GM18508 (cell line): ENCODE results near the gene CNTNAP2.
"Not testable (repeated sequence)": the region's sequence is repeated elsewhere in the genome, so short reads cannot be mapped to it uniquely, and the experiment has no call there.

Source experiments
- ATAC-seq: cut with Tn5 transposase; IDR thresholded peaks from one replicate; pipeline ENCODE4 v1.9.1; 2021; ENCODE audit warnings: moderate number of reproducible peaks; ENCODE audit not compliant: insufficient read depth, unreplicated experiment

The CNTNAP2 gene

DNA sequence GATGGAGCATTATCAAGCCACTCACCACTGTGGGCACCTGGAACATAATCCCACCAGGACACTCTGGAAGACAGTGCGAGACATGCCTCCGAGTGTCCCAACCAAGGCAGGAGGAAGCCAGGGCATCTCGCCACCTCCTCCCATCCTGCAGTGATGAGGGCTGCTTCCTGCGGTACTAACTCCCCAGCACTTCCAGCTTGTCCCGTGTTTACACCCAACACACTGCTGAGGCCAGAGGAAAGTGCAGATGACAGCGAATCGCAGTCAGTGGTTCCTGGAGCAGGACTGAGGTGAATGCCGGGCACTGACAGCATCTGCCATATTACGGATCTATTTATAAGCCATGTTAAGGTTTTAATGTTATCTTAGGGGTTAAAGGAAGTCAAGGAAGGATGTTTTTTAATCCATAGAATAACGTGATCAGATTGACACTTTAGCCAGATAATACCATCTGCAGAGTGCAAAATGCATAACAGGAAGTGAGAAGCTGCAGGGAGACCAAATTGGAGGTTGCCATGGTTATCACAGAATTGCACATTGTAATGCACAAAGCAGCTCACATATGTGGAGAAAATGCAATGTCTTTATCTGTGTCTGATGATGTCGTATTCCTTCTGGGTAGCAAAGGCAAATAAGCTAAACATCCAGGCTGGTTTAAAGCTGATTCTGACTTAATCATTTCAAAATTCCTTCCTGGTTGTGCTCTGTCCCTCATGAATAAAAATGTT, 2159.9 kb downstream of the CNTNAP2 start:
- no peak for ATAC-seq

DNA sequence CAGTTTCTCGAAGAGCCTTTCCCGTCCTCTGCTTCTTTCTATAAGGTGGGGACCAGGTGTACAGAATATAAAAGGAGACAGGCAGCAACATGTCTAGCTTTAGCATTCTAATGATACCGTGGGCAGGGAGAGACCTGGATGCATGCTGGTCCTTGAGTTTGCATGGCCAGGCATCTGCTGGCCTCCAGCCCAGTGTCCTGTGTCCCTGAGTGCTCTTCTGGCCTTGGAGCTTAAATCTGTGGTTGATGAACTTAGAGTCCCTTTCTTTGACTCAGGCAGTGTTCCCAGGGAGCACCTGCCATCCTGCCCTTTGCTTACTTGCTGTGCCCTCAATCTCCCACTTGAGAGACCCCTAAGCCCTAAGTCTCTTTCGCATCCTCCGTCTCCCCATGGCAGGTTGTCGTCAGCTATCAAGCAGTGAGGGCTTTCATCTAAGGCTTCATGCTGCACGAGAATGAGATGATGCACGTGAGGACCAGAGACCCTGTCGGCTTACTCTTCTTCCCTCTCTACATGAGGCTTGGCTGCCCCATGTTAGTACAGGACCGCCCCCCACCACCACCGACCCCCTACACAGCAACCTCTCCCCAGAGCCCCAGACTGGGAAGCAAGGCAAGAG, 2160.6 kb downstream of the CNTNAP2 start:
- ATAC-seq: no peak

DNA sequence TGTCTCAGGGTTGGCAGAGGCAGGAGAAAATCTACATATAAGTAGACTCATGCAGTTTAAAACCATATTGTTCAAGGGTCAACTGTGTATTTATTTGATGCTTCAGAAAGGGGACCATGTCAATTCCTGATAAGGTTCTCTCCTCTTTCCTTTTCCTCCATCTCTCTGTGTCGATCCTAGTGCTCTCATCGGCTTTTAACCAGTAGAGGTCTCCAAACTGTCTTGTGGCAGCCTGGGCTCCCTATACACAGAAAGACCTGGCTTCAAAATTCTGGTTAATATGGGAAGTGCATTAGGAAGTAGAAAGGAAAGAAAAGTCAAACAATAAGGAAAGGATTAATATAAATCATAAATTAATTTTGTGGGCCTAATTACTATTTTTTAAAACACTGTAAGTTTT, 2169.5 kb downstream of the CNTNAP2 start:
- ATAC-seq: no peak

DNA sequence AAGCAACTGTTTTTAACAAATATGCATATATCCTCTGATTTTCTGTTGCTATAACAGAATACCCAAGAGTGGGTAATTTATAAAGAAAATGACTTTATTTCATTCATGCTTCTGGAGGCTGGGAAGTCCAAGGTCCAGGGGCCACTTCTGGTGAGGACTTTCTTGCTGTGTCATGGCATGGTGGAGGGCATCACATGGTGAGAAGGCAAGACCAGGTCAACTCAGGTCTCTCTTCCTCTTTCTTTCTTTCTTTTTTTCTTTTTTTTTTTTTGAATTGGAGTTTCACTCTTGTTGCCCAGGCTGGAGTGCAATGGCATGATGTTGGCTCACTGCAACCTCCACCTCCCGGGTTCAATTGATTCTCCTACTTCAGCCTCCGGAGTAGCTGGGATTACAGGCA, 2170.9 kb downstream of the CNTNAP2 start:
- no peak for ATAC-seq

DNA sequence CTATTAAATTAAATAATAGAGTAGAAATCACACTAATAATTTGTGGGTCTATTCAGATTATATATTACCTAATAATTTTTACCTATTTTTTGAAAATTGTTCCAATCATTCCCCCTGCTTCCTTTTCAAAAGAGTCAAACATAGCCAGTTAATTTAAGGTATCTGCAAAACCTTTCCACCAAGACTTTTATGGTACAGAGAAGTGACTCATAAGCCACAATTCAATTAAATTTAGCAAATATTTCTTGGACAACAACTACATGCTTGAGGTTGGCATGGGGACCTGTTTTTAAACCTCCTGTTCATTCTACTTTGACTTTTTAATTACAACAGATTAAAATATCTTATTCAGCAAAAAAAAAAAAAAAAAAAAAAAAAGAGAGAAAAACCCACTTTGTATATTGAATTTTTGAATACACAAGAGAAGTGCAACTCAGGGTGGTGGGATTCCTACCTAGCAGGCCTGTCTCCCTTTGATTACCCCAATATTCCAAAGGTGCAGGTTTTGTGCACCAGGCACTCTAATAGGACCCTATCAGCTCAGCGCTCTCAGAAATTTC, 2172.1 kb downstream of the CNTNAP2 start:
- ATAC-seq: no peak

DNA sequence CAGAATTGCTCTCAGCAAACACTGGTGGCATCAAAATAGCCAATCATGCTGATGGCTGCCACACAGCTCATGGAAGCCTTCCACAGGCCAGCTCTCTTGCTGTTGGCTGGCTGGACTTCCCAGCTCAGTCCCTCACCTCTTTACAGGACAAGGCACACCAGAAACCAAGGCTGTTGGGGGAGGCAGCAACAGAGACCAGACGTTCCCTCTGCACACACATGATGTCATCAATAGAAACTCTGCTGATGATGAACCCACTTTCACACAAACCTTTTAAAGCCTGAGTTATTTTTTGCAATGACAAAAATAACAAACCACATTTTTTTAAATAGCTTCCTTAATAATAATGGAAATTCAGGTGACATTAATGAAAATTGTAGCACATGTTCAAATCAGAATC, 2173.0 kb downstream of the CNTNAP2 start:
- ATAC-seq: no peak

DNA sequence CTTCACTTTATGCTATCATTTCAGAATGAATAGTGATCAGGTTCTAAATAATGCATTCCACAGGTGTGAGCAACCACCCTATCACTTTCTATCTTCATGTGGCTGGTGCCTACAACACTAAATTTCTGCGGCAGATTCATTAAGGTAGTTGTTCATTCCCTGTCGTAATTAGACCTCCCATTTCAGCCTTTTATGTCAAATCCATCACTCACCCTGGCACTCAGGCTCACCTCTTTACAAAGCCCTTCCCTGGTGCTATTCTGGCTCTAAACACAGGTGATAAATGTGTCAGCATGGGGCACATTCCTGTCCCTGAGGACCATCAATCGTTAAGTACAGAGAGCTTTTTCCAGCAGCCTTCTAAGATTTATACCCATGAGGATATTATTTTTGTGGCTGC, 2173.9 kb downstream of the CNTNAP2 start:
- no peak for ATAC-seq

DNA sequence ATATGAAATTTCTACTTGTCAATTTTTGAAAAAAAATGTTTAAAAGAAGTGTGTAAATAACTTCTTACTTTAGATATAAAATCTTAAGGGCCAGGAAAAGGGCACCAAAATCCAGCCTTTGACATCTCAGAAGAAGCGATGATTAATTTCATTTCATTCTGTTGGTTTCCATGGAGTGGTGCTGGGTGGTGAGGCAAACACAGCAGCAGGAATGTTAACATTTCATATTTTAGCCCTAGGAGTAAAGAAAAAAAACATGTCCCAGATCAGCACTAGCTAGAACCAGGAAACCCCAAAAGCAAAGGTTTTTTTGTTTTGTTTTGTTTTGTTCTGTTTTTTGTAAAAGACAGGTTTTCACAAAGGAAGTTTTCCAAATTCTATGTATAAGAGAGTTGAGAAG, 2175.2 kb downstream of the CNTNAP2 start:
- ATAC-seq: no peak

DNA sequence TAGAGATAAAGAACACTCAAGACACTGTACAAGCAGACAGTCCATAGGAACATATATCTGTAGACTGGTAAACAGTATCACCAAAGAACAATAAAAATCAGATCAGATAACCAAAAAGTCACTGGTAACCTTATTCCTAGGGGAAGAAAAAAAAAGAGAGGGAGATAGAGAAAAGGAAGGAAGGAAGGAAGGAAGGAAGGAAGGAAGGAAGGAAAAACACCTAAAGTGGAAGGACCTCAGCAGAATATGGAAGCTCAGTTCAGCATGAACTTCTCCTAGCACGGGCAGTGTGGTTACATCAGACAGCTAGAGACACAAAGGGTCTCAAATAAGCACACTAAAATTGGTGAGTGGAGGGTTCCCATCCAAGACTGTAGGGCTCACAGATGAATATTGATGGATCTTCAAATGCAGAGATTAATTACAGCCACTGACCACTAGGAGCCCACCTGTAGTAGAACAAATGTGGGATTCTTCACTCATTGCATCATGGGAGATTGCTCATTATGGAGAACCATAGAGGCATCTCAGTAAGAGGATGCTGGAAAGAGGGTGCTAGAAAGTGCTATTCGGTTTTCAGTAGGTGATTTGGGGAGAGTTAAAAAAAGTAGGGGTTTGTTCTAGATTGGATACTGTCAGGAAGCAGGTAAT, 2180.5 kb downstream of the CNTNAP2 start:
- no peak for ATAC-seq

DNA sequence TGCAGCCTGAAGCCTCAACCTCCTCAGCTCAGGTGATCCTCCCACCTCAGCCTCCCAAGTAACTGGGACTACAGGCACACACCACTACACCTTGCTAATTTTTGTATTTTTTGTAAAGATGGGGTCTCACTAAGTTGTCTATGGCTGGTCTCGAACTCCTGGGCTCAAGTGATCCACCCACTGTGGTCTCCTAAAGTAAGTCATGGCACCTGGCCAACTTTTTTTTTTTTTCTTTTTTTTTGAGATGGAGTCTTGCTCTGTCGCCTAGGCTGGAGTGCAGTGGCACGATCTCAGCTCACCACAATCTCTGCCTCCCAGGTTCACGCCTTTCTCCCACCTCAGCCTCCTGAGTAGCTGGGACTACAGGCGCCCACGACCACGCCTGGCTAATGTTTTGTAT, 2182.2 kb downstream of the CNTNAP2 start:
- not testable (repeated sequence) for ATAC-seq

DNA sequence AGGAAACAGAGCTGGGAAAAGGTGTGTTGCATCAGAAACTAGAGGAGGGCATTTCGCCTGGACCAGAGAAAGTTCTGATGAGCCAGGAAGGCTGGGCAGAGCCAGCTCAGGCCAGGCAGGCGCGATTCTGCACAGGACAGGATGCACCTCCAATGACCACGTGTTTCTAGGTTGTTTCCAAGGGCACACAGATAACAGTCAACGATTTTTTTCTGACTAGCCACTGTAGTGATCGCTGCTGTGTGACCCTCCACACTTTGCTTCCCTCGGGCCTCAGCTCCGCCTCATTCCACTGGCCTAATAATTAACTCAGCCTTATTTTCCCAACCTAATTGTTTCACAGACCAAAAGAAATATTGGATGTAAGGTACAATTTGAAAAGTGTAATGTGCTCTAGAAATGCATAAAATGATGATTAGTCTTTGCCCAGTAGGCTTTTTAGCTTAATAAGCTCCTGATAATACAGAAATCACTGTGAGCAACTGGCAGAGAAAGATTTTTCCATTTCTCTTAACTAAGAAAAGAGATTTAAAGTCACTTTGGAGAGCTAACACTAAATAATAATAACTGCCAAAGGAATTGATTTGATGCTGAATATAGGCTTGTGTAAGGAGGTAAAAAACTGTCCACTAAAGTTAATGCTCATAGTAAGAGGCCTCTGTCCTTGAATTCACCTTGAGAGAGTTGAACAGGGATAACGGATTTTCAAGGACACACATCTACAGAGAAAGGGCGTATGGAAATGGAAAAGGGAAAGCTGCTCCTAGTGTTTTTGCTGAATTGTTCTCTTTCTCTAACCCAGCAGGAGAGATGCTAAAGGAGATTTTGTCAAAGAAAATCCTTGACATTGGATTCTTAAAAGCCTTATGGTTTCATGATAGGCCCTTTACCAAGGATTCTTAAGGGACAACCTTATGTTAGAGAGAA, 2183.0 kb downstream of the CNTNAP2 start:
- no peak for ATAC-seq

DNA sequence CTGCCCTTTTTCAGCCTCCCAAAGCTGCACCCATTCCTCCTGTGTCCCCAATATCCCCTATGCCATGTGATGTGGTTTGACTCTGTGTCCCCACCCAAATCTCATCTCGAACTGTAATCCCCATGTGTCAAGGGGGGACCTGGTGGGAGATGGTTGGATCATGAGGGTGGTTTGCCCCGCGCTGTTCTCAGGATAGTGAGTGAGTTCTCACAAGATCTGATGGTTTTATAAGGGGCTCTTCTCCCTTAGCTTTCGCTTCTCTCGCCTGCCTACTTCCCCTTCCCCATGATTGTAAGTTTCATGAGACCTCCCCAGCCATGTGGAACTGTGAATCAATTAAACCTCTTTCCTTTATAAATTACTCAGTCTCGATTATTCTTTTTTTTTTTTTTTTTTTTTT, 2185.8 kb downstream of the CNTNAP2 start:
- ATAC-seq: not testable (repeated sequence)

DNA sequence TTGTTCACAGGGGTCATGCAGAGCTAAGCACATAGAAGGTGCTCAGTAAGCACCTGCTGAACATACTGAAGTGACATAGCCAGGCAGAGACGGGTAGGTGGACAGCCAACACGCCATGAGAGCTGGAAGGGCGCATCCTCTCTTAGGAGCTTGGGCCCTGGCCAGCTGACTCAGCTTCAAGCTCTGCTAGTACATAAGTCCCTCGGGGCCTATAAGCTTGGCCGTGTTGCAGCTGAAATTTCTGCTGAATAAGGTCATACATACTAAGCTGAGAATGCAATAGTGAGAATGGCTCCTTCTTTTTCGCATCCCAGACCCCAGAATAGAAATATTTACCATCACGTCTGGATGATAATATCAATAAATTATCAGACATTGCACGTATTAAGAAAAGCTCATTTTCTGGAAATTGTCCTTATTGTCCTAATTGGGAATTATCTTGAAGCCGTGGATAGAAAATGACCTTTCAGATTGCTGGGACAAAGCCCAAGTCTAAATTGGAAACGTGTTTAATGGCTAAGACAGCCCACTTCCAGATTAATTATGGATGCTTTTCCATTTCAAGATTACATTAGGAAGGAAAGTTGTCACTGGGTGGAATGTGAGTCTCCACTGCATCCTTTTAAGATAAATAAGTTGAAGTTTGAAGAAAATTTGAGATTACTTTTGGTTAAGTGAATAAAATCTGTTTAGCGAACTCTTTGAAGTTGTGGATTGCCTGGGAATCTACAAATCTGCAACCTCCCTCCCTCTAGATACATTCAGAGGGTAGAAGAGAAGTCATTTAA, 2186.9 kb downstream of the CNTNAP2 start:
- ATAC-seq: no peak

DNA sequence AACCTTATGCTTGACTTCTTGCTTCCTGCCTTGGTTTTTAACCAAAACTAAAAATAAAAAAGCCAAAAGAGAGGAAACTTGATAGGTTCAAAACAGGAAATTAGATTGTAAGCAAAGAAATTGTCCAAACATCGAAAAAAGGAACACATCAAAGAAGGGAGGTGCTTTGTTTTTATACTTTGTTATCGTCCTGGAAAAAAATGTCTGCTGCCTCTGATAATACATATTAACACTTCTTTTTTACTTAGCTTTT, 2187.4 kb downstream of the CNTNAP2 start:
- ATAC-seq: no peak

DNA sequence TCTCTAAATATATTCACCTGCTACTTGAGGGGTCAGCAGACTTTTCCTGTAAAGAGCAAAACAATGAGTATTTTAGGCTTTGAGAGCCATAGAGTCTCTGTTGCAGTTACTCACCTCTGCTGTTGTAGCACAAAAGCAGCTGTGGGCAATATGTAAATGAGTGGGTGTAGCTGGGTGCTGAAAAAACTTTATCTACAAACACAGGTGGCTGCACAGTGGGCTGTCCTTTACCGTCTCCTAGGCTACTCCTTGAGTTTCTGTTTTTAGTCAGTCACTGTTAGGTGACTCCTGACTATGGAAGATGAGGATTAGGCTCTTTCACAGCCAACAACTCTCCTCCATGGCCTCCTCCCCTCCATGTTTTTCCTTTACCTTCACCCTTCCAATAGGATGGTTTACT, 2187.9 kb downstream of the CNTNAP2 start:
- no peak for ATAC-seq

DNA sequence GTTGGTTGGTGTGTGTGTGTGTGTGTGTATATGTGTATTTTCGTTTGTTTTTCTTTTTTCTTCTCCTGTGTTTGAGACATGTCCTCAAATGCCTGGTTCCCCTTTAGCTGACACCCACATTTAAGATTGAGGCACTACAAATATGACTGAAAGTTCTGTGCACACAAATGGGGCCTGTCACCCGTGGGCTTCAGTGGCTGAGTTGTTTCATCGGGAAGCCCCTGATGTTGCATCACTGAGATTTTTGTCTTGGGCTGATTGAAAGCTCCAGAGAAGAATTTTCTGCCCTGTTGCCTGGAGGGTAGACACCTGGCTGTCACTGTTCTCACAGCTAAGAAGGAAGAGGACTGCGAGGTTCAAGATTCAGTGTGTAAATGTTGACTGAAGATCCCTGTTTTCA, 2190.2 kb downstream of the CNTNAP2 start:
- ATAC-seq: no peak

DNA sequence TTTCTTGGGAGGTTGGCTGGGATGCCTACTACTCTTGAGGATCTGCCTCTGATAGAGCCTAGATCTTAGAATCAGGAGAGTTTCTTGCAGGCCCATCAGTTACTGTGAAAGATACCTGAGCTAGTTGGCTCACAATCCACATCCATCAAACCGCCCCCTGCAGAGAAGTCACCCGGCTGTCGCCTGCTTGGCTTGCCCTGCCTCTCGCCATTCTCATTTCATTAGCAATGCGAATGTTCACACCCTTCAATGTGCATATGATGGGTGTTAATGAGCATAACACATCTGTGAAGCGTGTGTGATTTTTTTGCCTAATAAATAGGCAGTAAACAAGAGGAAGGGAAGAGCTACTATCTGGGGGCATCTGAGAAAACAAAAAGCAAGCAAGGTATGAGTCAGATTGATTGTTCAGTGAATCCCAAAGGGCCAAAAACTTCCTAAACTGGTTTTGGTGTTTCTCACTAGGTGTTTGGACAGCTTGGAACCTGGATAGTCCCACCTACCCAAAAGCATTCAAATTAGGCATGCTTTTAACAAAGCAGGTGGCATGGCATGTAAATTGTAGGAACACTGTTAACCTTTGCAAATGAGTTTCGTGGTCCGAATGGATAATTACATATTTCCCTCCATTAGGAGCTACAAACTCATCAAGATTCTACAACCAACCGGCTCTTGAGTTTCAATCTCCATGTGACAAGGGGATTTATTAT, 2201.7 kb downstream of the CNTNAP2 start:
- ATAC-seq: no peak

DNA sequence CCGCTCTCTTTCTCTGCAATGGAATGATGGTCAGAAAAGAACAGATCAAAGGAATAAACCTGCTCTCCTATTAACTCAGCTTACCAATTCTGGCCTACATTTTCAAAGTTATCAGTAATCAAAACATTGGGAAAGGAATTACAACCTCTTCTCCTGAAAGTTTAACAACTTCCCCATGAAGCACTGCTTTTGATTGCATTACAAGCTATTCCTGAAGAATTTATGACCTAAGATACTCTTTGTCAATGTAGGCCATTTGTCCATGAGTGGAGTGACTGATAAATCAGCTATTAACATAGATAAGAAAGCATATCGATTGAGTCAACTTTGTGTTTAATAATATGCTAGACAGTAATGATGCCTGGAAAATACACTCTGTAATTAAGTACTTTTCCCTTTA, 2202.2 kb downstream of the CNTNAP2 start:
- ATAC-seq: no peak

DNA sequence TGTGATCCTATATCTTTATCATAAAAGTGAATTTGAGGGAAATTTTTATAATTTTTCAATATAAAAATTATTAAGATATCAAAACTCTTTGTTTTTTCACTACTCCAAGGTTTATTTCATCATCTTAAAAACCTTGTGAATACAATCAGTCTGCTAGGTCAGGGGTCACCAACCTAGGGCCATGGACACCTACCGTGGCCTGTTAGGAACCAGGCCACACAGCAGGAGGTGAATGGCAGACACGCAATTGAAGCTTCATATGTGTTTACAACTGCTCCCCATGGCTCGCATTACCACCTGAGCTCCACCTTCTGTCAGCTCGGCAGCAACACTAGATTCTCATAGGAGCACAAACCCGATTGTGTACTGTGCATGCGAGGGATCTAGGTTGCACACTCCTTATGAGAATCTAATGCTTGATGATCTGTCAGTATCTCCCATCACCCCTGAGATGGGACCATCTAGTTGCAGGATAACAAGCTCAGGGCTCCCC, 2202.8 kb downstream of the CNTNAP2 start:
- ATAC-seq: no peak
